ENCODE measurements around the gene ABL2.

ABL2 gene

DNA sequence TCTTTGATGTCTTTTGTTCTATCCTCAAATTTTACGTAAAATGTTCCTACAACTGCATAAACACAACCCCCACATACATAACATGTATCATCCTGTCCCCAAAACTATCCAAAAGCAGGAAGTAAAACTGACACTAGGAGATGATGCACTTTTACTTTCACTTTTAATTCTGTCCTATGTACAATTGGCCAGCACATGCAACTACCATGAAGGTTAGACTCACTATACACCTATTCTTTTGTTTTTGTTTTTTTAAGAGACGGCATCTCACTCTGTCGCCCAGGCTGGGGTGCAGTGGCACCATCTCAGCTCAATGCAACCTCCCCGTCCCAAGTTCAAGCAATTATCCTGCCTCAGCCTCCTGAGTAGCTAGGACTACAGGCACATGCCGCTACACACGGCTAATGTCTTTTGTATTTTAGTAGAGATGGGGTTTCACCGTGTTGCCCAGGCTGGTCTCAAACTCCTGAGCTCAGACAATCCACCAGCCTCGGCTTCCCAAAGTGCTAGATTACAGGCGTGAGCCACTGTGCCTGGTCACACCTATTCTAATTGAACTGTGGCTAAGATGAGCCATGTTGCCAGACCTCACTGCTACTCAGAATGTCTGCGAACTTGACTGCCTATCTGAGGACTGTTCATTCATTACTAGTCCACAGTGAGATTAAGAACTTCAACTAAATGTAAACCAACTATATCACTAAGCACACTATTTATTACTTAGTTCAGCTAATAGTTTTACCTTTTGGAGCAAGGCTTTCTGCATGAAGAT is 99.6 kb downstream of the ABL2 start:
- peak; percentile 75 for DNase-seq

DNA sequence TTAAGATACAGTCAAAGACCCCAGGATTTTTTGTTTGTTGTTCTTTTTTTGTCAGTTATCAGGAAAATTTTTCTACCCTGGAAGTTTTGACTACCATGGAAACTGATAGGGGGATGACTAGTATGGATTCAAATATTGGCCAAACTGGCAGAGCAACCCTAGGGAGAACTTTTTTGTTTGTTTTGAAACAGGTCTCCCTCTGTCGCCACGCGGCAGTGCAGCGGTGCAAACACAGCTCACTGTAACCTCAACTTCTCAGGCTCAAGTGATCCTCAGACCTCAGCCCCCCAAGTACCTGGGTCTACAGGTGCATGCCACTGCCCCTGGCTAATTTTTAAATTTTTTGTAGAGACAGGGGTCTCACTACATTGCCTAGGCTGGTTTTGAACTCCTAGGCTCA is 101.0 kb downstream of the ABL2 start:
- DNase-seq: no peak

DNA sequence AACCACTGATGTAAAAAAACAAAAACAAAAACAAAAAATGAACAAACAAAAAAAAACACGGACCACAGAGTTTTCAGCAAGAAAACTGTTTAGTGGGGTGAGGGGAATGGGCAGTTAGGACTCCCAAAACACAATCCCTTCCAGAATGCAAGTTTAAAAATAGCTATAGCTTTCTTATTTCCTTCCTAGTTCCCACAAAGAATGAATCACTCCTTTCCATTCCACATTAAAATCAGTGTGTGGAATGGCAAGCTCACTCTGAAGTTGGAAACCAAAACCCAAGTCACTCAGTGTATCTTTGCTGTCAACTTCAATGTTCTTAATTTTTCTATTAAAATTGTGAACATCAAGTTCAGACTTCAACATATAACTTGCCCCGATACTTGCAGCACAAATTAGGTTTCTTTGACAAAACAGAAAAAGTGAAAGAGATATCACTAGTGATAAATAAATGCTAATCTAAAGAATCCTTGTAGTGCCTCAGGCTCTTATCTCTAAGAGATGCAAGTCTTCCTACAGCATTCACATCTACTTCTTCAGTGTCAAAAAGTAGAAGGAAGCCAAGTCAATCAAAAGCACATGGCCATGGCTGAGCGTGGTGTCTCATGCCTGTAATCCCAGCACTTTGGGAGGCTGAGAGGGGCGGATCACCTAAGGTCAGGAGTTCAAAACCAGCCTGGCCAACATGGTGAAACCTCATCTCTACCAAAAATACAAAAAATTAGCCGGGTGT is 102.1 kb downstream of the ABL2 start:
- DNase-seq: no peak

DNA sequence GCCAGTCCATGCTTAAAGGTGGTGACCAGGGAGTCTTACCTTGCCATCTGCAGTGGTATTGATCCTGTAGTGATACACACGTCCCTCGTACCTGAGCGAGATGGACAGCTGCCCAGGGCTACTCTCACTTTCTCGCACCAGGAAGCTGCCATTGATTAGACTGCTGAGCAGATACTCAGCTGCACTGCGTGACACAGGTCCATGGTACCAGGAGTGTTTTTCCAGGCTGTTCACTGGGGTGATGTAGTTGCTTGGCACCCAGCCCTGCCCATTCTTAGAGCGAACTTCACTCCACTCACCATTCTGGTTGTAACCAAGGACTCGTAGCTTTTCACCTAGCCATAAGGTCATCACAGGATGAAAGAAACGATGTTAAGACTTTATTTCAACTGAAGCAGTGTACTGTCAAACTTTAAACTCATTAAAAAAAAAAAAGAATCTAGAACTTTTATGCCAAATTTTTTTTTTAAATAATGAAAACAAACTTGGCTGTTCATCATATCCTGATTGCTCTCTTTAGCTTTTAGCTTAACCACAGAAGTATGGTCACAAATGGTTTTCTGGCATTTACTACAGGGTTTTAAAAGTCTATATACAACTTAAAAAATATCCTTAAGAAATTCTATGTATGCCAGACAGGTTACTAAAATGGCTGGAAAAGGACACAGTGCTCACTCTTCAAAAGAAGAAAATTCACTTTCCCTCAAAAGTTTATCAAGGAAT is 103.0 kb downstream of the ABL2 start:
- no peak for DNase-seq

DNA sequence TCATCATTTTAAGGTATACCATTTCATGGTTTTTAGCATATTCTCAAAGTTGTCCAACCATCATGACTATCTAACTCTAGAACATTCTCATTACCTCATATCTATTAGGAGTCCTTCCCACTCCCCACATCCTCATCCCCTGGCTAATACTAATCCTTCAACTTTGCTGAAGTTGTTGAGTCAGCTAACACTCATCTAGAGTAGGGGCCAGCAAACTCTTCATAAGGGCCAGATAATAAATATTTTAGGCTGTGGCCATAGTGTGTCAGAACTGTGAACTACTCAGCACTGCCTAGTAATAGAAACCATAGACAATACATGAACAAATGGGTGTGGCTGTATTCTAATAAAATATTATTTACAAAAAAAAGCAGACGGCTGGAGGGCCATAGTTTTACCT is 104.6 kb downstream of the ABL2 start:
- DNase-seq: no peak

DNA sequence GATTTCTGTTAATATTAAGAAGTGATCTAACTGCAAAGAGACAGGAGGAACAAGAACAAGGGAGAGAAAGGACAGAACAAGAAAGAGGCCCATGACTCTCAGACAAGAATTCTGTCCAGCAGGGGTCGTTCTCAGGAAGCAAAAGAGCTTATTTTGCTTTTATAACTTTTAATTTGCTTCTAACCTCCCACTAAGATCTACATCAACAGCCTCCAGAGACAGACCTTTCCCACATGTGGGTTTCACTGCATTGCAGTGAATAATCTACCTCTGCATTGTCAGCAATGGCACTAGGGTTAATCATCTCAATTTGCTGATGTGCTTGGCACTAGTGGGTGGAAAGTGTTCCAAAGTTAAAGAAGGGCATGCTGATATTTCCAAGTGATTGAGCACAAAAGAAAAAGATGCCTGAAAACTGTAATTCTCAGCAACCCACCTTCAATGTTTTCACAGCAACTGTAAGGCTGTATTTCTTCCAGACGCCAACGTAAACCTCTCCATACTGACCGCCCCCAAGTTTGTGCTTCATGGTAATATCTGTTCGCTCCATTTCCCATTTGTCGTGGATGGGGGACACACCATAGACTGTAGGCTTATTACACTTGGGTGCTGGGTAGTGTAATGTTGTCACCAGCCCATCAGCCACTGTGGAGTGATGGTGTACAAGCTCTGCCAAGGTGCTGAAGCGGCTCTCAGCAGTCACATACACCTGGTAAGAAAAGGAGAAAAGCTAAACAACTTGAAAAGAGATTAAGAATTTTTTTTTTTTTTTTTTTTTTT is 108.1 kb downstream of the ABL2 start:
- DNase-seq: peak; percentile 61

DNA sequence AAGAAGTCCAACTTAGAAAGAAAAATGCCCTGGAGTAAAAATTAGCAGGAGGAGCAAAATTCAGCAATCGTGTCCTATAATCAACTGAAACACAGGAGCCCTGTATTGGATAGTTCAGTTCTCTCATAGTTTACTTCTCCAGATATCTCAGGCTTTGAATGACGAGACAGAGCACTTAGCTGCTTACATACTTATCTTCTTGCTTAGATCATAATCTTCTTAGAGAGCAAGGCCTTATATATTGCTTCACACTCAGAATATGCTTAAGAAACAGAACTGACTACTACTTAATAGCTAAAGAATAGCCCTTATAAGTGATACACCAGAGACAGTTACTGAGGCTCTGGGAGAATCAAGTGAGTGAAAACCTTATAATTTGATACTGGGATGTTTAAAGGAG is 108.7 kb downstream of the ABL2 start:
- DNase-seq: no peak

DNA sequence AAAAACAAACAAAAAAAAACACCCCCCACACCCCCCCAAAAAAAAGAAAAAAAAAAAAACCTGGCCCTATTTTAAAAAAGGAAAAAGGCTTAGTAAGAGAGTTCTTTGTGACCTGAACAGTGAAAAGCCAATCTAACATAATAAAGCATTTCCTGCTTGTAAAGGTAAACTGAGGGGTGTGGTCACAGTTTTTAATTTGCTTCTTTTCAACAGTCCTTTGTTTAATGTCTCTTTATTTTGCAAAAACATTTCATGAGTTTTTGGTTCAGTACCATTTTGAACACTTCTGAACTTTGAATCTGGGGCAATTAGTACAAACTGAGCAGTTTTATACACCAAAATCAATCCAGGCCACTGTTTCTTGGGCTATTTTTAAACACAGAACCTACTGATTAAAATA is 110.0 kb downstream of the ABL2 start:
- no peak for DNase-seq

DNA sequence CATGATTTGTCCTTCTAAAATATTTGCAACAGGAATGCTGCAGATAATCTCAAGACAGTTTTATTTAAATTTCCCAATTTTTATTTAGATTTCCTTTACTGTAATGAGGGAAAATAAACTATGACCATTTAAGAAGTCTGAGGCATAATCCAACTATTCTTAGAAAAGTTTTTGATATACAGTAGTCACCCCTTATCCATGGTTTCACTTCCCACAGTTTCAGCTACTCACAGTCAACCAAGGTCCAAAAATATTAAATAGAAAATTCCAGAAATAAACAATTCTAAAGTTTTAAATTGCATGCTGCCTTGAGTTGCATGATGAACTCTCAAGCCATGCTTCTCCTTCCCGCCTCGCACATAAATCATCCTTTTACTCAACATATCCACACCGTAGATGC is 114.3 kb downstream of the ABL2 start:
- DNase-seq: no peak

DNA sequence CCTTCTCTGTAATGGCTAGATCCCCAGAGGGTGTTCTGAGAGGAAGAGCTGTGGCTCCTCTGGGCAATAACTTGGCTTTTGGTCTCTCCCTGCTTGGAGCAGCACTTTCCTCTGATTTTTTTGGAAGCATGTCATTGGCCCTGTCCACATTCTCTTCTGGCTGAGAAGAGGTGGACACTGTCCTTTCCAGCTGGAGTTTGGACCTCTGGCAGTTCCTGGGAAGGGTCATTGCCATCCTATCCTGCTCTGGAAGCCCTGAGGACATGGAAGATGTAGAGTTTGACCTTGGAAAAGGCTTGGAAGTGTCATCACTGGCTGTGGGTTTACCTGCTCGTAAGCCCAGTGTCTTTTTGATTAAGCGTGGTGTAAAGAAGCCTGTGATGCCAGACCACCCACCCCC is 120.8 kb downstream of the ABL2 start:
- DNase-seq: no peak

DNA sequence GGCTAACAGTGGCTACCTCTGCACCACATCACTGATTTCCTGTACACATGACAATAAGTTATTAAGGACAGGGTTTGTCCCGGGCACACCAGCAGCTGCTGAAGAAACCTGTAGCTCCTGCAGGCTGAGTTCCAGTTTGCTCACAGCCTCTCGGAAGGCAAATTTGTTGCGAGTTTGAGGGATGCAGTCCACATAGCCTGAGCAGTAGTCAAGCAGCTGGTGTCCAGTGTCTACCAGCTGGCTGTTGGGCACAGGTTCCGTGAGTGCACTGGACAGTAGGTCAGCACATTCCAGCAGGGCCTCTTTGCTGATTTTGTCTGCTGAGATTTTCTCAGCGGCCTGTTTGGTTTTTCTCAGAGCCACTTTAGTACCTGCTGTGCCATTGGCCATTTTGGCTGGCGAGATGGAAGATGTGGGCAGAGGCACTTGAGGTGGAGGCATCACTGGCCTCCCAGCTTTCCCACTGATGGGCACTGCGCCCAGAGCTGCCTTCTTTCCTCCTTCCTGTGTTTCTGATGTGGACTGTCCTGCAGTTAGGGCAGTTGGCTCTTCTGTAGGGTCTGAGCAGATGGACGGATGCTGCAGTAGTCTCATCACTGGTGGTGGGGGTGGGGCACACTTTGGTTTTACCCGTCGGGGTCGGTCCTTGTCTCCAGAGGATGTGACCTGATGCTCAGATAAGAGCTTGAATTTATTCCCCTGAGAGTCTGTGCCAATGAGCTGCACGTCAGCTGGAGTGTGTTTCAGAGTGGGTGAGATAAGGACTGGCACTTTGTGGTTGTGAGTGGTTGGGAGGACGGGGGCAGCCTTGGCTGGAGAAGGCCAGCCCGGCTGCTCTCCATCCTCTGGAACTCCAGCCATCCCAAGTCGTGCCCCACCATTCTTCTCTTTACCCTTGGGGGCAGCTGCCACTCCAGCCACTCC is 121.5 kb downstream of the ABL2 start:
- no peak for DNase-seq

DNA sequence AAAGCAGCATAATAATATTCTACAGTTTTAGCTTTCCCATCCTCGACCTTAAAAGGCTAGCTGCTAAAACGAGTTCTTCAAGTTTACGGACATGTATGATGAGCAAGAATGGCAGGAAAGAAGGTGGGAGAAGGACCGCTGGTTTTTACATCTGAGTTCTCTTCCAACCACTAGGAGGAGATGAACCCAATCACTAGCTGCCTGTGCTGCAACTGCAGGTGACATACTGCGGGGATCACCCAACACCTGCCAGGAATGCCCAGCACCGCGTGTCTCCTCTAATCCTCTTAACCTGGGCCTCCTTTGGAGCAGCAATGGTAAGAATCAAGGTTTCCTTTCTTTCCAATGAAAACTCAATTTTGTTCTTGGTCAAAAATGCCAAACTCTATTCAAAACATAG is 124.1 kb downstream of the ABL2 start:
- peak; percentile 11 for DNase-seq

DNA sequence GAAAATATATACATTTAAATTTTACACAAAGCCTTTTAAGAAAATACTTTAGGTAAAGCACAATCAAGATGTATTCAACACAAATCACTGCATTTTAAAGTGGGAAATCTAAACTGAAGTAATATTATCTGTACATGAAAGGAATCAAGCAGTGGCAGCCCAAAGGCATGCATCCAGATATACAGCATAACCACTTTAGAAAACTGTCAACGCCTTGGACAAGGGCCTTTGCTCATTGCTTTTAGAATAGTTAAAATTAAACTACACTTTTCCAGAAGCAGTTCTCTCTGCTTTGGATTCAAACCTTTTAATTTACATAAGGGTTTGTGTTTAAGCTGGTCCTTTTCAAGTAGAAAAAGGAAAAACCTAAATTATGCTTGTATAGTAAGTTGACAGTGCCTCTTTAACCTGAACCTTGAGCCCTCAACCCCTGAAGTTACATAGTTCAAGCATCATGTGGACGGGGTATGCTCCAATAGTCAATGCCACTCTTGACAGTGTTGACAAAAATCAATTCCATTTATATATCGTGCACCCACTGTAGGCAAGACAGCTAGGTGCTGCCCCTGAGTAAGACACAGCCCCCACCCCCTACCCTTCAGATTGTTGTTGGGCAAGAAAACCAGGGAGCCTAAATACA is 124.7 kb downstream of the ABL2 start:
- DNase-seq: no peak

DNA sequence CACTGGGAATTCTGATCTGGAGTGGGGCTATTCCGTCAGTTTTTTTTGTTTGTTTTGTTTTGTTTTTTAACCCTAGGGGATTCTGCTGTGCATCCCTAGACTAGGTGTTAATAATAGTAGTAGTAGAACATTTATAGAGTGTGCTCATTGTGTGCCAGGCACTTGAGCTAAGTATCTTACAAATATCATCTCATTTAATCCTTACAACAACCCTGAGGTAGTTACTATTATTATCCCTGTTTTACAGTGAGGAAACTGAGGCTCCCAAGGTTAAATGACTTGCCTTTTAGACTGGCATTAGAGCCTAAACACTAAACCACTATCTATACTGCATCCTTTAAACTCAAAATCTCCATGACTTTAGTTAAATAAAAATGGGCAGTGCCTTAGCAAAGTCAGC is 125.5 kb downstream of the ABL2 start:
- no peak for DNase-seq

DNA sequence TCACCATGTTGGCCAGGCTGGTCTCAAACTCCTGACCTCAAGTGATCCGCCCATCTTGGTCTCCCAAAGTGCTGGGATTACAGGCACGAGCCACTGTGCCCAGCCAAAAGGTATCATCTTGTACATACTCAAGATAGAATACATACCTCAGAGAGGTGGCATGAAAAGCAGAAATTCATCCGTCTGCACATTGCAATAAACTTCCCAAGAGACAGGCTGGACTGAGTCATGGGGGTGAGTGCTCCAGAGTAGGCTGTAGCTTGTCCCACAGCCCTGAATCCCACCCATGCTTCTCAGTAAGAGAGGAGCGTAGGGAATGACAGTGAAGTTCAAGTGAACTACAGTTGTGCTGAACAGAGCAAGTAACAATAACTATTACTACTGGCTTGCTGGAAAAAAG is 127.9 kb downstream of the ABL2 start:
- DNase-seq: no peak

DNA sequence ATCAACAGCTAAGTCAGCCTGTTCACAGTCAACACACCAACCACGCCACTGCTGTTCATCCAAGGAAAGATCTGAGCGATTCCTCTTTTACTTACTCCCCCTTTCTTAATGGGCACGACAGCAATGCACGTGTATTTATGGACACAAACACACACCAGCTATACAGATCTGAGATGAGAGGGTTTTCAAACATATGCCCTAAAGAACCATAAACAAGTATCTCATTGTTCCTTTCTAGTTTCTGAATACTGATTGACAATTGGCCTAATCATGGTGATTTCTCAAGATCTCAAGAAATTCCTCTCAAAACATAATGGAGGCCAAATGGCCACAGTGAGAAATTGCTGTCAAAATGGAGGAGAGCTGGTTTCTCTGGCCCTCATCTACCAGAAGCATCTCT is 129.6 kb downstream of the ABL2 start:
- DNase-seq: no peak

DNA sequence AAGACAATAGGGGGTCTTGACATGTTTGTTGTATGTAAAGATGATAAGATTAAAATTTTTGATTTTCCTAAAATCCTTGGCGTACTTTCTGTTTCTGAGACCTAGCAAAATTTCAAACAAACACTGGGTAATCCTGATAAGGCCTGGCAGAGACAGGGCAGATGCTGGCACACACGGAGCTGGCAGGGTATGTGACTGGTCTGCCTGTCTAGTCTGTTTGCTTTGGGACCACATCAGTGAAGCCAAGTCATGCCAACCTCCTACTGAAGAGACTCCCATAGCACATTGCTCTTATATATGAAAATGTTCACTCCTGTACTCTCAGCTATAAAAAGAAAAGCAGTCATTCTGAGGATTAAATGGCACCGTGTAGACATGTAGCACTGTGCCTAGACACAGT is 133.6 kb downstream of the ABL2 start:
- no peak for DNase-seq

DNA sequence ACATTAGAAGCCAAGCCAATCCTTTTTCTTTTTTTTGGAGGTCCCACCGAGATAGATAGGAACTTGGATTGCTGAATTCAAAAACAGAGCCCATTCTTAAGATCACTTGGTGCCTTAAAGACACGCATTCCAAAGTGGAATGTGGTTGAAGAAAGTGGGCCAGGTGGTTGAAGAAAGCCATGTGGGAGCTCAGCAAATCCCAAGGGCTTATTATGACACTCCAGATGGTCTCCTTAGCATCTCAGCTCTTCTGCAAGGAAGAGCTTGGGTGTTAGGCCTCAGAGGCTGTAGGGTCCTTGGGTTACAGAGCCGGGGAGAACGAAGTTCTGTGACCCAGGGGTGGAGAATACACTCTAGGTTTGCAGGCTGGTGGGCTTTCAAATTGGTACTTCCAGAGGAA is 134.1 kb downstream of the ABL2 start:
- DNase-seq: no peak

DNA sequence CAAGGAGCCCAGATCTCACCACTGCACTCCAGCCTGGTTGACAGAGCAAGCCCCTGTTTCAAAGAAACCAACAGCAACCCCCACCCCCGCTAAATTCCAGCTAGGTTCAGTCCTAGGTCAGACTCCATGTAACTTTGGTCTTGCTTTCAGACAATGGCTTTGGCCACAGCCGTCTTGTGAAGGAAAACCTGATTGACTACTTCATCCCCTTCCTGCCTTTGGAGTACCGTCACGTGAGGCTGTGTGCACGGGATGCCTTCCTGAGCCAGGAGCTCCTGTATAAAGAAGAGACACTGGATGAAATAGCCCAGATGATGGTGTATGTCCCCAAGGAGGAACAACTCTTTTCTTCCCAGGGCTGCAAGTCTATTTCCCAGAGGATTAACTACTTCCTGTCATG is 134.7 kb downstream of the ABL2 start:
- no peak for DNase-seq

DNA sequence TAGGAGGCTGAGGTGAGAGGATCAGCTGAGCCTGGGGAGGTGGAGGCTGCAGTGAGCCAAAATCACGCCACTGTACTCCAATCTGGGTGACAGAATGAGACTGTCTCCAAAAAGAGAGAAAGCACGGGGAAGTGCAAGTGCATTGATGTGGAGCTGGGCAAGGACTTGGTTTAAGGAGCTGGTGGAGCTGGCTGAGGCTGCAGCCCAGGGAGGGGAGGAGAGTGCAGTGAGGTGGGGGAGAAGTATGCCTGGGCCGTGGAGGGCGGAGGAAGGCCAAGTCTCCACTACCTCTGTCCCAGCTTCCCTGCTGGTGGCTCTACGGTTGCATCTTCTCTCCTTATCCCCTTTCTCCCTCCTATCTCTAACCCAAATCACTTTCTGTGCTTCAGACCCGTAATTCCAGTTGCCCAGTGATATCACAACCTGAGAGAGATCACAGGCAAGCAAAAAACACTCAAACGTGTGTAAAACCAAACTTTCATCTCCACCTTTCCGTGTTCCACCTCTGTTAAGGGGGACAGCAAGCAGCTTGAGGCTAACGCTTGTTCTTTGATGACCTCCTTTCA is 136.5 kb downstream of the ABL2 start:
- no peak for DNase-seq

DNA sequence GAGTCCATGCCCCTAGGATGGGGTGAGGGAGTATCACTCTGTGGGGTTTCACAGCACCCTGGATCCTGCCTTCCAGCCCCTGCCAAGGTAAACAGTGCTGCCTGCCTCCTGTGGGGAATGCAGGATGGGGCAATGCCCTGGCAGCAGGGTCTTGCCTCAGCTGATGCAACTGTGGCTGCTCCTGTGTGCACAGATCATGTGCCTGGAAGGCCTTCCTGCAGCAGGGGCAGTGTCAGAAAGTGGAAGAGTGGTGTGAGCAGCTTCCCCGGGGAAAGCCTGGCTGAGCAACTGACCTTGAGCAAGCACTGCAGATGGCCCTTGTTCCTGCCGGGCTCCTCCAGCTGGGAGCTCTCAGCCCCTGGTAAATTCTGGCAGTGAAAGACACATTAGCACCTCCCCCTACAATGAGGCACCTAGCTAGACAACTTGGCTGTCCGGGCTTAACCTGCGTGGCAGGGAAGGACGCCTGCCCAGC is 137.7 kb downstream of the ABL2 start:
- DNase-seq: no peak

Data from CD4-positive, alpha-beta T cell treated with Interleukin-21 for 1 hour (primary cell).